Astrocyte (in vitro differentiated cells and primary cell): ENCODE data around the gene MYO3B.

Experiments
- CTCF ChIP-seq: IDR thresholded peaks from 2 replicates; pipeline ENCODE4 v1.5.1; 2011; ENCODE audit warnings: low read depth, mild to moderate bottlenecking, inconsistent platforms, low read length, moderate library complexity; ENCODE audit not compliant: insufficient read depth
- EZH2 ChIP-seq: IDR thresholded peaks from 2 replicates; pipeline ENCODE4 v1.6.1; 2012; ENCODE audit warnings: mild to moderate bottlenecking, low read length, inconsistent platforms; ENCODE audit not compliant: insufficient read depth

DNA sequence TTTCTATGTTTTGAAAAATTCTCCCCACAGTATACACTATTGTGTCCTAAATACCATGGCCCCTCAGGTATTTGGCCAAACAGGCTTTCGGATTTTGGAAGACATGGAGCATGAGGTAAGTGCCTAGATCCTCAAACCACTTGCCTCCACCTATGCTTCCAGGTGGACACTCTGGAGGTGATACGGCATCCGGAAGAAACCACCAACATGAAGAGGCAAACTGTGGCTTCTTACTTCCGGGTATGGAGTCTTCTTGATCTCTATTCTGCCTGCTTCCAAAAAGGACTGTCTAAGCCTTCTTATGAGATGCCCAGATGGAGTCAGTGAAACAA, 285.2 kb downstream of the MYO3B start:
- no peak for TF ChIP-seq CTCF
- TF ChIP-seq EZH2: no peak
